ENCODE data around the gene IQSEC1. TPM values are rescaled to one million over a fixed set of nuclear protein-coding genes. Genes with fewer than 3 reads are reported as not detected.

The IQSEC1 gene
- polyA plus RNA-seq, 2 of the 4 experiments (the other 2 are of a cell fraction), result 3.7 to 10.7 TPM

GRCh38 chr3:13047296-13048165 is 25.7 kb downstream of the IQSEC1 start:
- TF ChIP-seq RFX5 (IDR thresholded peaks at IDR 0.05) (no peak), PHF8 (IDR thresholded peaks at IDR 0.05; ENCODE audit: borderline replicate concordance, low read depth) (no peak), MAZ (IDR thresholded peaks at IDR 0.05; ENCODE audit: borderline replicate concordance, low read depth, low read length) (no peak), FOXS1 (CRISPR knock-in tag; IDR thresholded peaks at IDR 0.05) (no peak), BCL3 (IDR thresholded peaks at IDR 0.05) (no peak), CHD4 (IDR thresholded peaks at IDR 0.05; ENCODE audit: borderline replicate concordance) (no peak), ZC3H11A (IDR thresholded peaks at IDR 0.05) (no peak), HDAC2 (IDR thresholded peaks at IDR 0.05) (no peak), PBX3 (IDR thresholded peaks at IDR 0.05) (no peak), ATOH8 (CRISPR knock-in tag; IDR thresholded peaks at IDR 0.05; ENCODE audit: low read depth) (no peak), RARB (CRISPR knock-in tag; IDR thresholded peaks at IDR 0.05) (no peak), JUN (IDR thresholded peaks at IDR 0.05) (no peak), KDM1A (IDR thresholded peaks at IDR 0.05; ENCODE audit: low read depth) (no peak), HEYL (CRISPR knock-in tag; IDR thresholded peaks at IDR 0.05) (no peak), GATA3 (IDR thresholded peaks at IDR 0.05; ENCODE audit: borderline replicate concordance) (no peak), POLR2AphosphoS2 (conservative IDR thresholded peaks at IDR 0.05; ENCODE audit: low read length) (no peak)
- ATAC-seq, result no peak
- Histone ChIP-seq H3K4me3 (no peak overlapping the region), H3K27ac (no peak overlapping the region), H3K9me3 (no peaks in the 10 kb centered on the region), H3K4me2 (no peak overlapping the region), H3K4me1 (no peaks in the 10 kb centered on the region)
- POLR2A ChIA-PET, result no interaction called here
- DNase-seq (ENCODE audit: low read depth in 1 of 2, low spot score in 1 of 2), result no peak
- 78% methylated on average over 9 of the region's 11 CpGs for WGBS (ENCODE audit: missing lambda C conversion rate)
- FAIRE-seq, result no peak
- CTCF ChIA-PET, result interaction anchor here (1.5 to 1.6 kb wide), 2 partner anchors 8 to 45 kb away, joined by 4 read pairs; no protein-coding TSS in a partner anchor

- 62% methylated on average over 10 of the region's 15 CpGs for WGBS (ENCODE audit: missing lambda C conversion rate)
- Histone ChIP-seq H3K27ac (no peak overlapping the region), H3K4me2 (no peak overlapping the region), H3K4me3 (no peak overlapping the region), H3K4me1 (no peaks in the 10 kb centered on the region), H3K9me3 (no peaks in the 10 kb centered on the region)
- FAIRE-seq, result no peak
- DNase-seq (ENCODE audit: low read depth in 1 of 2, low spot score in 1 of 2), result no peak
- no peak for TF ChIP-seq RCOR1 (IDR thresholded peaks at IDR 0.05; ENCODE audit: low read depth, low read length)
- ChIA-PET POLR2A (no interaction called here), CTCF (interaction anchor here (1.0 kb wide), 1 partner anchor 61 kb away, joined by 4 read pairs; no protein-coding TSS in a partner anchor)
- no peak for ATAC-seq
These were observed 26.5 kb downstream of the IQSEC1 start for GRCh38 chr3:13046569-13047274.

GRCh38 chr3:13045904-13046568 is 27.2 kb downstream of the IQSEC1 start:
- FAIRE-seq (no peak), ATAC-seq (no peak; a peak in 1 of 6 replicates), DNase-seq (ENCODE audit: low read depth in 1 of 2, low spot score in 1 of 2) (no peak)
- WGBS (ENCODE audit: missing lambda C conversion rate), result 83% methylated on average over 19 of the region's 22 CpGs
- ChIA-PET CTCF (interaction anchor here (0.6 to 1.0 kb wide), 2 partner anchors 41 to 61 kb away, joined by 4 read pairs; no protein-coding TSS in a partner anchor), POLR2A (no interaction called here)
- no peak overlapping the region for H3K27ac ChIP-seq
- no peak for TF ChIP-seq MYC (IDR thresholded peaks at IDR 0.05; ENCODE audit: borderline replicate concordance, low read length)
- no peak overlapping the region for H3K4me2 ChIP-seq
- no peaks in the 10 kb centered on the region for H3K4me1 ChIP-seq
- no peak overlapping the region for H3K4me3 ChIP-seq
- H3K9me3 ChIP-seq, result no peaks in the 10 kb centered on the region

Data from A549 (cell line).